HuH-7.5 (cell line): ENCODE measurements around the gene GRHPR.
A peak's percentile ranks its signal among the peaks of the same experiment; 100 is the strongest.
"Not testable (repeated sequence)": the region's sequence is repeated elsewhere in the genome, so short reads cannot be mapped to it uniquely, and the experiment has no call there.

ENCODE experiments used
- DNase-seq: peaks from one replicate; pipeline ENCODE4 v3.0.0; 2011; ENCODE audit warnings: low spot score

GRHPR gene

DNA sequence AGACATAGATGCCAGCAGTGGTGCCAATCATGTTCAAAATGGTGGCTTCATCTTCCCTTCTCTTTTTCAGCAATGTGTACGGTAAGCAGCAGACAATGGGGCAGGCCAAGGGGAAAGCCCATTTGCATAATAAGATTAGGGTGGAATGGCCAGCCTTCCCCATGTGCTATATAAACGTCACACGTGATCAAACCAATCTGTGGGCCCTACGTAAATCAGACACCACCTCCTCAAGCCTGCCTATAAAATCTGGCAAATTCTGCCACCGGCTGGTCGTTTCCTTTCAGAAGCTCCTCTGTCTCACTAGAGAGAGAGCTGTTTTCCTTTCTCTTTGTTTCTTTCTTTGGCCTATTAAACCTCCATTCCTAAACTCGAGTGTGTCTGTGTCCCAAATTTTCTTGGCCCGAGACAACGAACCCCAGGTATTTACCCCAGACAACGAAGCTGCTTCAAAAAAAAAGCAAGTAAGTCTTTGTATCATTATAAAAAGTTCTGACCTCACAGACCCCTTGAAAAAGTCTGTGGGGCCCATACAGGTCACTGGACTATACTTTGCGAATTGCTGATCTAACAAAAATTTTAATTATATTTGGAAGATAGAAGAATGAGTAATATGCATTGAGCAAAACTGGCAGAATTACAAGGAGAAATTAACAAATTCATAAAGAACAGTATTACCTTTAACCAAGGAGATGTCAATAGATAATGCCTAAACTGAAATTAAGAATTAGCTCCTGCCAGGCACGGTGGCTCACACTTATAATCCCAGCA is 27.6 kb downstream of the GRHPR start:
- no peak for DNase-seq

DNA sequence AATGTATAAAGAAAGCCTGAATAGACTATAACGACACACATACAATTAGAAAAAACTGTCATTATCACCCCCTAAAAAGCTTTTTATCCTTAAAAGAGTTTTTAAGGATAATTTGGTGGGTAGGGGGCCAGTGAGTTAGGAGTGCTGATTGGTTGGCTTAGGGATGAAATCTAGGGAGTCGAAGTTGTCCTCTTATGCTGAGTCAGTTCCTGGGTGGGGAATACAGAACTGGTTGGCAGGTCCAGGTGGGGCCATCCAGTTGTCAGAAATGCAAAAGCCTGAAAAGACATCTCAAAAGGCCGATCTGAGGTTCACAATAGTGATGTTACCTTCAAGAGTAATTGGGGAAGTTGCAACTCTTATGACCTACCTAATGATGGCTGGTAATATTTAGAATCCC is 29.1 kb downstream of the GRHPR start:
- DNase-seq, result no peak

DNA sequence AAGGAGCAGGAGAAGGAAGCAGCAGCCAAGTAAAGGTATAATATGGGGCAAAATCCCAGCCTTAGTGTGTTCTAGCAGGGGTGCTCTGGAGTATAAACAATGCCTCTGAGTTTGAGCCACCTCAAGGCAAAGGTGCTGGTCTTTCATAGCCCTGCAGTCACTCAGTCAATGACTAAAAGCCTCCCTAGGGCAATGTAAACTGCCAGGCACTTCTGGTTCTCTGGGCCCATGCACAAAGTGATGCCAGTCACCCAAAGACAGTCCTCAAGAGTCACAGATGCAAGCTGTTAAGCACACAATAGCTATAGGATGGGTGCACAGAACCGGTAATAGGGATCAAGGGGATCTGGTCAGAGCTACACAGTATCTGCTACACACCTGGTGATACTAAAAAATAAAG is 30.1 kb downstream of the GRHPR start:
- no peak for DNase-seq

DNA sequence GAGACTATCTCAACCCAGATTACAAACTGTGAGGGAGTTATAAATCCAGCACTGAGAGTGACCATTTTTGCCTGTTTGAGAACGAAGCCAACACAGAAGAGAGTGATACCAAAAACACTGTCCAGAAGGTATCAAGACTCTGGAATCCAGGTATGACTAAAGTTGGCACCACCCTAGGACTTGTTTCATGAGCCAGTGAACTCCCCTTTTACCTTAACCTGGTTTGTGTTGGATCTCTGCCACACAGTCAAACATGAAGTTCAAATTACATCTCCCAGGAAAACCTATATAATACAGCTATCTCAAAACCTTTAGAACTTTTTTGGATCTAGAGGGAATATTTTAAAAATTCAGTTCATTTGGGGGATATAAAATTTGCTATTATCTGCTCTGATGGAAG is 31.3 kb downstream of the GRHPR start:
- no peak for DNase-seq

DNA sequence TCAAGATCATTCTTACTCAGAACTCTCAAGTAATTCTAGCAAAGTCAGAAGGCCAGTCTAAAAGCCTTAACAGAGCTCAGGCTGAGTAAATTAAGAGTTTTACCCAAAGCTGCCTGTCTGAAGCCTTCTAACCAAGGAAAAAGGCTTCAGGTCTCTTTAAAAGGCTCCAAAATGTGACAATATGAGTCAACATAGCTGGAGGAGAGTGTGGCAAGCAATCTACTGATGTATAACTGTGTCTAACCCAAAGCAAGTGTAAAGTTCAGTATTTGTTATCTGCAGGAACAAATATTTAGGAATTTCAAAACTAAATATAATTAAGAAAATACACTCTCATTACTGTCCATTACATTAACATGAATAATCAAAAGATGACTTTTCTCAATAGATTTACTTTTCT is 31.7 kb downstream of the GRHPR start:
- no peak for DNase-seq

DNA sequence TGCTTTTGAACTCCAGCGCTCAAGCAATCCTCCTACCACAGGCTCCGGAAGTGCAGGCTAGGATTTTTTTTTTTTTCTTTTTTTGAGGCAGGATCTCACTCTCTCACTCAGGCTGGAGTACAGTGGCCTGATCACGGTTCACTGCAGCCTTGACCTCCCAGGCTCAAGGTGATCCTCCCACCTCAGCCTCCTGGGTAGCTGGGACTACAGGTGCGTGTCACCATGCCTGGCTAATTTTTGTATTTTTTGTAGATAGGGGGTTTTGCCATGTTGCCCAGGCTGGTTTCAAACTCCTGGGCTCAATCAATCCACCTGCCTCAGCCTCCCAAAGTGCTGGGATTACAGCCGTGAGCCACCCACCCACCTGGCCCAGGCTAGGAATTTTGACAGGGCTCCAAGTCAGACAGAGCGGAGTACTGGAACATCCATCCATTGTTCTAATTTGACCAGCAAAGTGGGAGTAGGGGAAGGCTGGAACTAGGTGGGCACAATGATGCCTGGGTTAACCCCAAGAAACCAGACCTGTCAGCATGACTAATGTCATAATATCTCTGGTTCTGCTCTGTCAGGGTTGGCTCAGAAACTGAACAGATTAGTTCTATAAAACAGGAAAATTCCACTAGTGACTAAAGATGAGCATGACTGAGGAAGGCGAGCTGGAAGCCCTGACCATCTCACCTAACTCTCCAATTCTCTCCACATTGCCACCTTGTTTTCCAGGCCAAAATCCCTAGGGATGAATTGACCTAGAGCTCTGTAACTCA is 33.6 kb downstream of the GRHPR start:
- DNase-seq, result no peak

DNA sequence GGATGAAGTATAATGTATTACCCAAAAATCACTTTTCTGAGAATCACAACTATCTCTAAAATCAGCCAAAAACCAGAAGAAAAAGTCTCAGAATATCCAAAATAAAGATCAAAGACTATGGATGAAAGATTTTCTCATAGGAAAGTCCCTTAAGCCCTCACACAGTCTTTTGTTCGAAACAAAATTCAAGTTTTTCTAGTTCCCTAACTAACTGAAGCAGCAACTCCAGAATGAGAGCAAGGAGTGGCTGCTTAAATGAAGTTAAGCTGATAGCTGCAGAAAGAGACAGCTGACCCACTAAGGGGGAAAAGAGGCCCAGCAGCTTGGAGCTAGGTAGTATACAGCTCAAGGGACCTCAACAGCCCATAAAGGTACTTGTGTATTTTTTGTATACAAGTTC is 34.3 kb downstream of the GRHPR start:
- no peak for DNase-seq

DNA sequence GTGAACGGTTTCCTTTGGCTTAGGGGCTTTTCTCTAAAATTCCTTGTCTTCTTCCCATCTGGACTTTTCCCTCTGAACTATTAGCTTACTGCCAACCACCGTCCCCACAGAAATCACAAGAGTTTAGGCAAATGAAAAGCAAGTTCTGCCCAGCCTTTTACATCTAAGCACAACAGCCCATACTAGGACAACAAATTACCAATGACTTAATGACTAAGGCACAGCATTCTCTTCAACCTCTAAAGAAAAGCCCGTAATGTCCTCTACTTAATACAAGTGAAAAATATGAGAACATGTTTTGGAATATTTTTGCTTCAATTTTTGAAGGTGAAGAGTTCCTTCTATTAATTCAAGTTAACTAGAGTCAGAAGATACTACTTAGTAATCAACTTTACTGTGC is 41.5 kb downstream of the GRHPR start:
- DNase-seq, result no peak

DNA sequence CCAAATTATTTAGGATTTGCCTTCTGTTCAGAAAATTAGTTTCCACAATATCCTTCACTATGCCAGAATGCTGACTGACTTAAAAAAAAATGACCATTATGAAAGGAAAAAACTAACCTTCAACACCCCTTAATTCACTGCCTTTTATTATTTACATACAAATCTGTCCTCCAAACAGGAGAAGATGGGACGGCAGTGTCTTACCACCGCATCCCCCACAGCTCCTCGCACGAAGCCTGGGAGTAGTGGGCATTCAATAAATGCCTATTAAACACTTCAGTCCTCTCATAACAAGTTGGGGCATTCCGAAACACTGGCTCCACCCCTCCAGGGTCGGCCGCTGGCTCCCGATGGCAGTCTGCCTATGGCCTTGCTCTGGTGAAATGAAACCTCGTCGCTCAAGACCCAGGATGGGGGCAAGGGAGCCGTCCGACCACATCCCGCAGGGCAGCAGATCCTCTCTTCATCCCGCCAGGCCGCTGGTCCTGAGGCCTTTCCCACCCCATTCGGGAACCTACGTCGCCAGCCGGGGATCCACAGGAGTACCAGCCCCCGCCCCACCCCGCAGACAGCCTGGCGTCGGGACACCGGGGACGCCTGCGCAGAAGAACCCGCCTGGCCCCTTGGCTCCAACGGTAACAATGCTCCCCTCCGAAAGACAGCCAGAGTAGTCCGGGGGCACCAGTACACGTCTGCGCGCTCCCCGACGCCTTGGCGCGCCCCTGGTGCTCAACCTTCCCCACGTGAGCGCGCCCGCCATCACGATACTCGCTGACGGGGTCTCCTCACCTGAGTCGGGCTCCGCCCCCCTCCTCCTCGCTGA is 42.1 kb downstream of the GRHPR start:
- DNase-seq, result peak; percentile 72

DNA sequence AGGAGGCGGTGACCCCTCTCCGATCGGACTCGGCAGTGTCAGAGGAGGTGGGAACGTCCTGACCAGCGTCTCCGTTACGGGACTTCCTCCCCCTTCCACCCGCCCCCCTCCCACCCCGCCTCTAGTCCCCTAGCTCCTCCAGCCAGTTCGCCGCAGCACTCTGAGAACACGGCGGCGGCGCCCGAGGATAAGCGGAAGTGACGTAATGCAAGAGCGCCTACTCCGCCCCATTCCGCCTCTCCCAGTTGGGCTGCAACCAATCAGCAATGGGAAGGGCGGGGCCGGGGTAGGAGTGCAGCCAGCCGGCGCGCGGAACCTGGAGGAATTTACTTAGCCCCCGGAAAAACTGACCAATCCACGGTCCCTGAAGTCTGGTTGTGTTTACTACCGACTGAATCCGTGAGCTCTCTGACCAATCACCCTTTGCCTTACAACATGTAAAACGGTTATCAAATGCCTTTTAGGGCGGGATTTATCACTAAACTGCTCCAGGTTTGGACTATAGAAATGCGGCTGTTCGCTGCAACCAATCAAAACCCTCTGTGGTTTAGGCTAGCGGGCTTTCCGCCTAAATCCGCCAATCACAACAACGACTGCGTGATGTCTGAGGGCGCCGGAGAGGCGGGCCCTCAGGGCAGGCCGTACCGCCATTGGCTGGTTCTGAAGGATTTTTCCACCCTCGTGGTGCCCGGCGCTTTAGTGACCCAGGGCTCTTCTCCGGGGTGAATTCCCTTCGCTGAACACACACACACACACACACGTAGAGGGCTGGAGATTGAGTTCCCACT is 42.9 kb downstream of the GRHPR start, which contains the start of gene ZBTB5:
ZBTB5 (minus strand) TSS at position 202 of the 788 bp plus-strand sequence. CDS start 22,899 bp downstream, outside the sequence.
- peak; percentile 99 for DNase-seq

DNA sequence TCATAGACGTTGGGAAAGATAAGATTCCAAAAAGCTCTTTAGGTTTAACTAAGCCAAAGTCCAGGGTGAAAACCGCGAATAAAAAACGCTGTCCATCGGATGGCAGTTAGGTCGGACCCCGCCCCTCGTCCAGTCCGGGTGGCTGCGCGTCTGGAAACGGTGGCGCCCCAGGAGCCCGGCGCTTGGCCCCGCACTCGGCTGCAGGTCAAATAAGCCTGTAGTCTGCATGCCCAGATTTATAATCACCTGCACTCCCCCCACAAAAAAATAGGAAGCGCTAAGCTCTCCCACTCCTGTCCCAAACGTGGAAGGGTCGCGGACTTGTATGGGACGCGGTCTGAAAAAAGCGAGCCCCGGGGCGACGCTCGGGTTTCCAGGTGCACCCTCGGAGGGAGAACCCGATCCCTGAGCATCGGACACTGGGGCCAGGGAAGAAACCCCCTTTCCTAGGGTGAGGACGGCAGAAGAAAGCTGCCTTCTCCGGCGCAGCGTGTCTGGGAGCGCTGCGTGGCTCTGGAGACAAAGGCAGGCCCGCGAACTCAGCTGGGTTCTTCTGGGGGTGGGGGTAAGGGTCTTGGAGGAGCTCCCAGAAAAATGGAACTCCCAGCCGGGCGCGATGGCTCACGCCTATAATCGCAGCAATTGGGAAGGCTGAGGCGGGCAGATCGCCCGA is 43.7 kb downstream of the GRHPR start:
- peak; percentile 44 for DNase-seq

DNA sequence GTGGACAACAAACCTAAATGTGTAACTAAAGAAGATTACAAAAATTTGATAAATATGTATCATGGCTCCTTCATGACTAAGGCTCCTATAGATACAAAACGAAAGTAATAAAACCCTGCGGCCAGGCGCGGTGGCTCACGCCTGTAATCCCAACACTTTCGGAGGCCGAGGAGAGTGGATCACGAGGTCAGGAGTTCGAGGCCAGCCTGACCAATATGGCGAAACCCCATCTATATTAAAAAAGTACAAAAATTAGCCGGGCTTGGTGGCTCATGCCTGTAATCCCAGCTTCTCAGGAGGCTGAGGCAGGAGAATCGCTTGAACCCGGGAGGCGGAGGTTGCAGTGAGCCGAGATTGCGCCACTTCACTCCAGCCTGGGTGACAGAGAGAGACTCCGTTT is 45.0 kb downstream of the GRHPR start:
- DNase-seq, result not testable (repeated sequence)

DNA sequence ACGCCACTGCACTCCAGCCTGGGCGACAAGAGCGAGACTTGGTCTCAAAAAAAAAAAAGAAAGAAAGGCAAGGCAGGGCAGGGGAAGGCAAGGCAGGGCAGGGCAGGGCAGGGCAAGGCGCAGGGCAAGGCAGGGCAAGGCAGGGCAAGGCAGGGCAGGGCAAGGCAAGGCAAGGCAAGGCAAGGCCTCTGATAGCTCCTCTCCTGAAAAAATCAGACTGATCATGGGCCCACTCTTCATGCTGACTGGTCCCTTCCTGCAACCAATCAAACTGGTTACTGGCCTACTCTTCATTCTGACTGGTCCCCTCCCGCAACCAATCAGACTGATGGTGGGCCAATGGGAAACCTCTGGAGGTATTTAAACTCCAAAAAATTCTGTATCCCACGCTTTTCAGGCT is 46.1 kb downstream of the GRHPR start:
- no peak for DNase-seq

DNA sequence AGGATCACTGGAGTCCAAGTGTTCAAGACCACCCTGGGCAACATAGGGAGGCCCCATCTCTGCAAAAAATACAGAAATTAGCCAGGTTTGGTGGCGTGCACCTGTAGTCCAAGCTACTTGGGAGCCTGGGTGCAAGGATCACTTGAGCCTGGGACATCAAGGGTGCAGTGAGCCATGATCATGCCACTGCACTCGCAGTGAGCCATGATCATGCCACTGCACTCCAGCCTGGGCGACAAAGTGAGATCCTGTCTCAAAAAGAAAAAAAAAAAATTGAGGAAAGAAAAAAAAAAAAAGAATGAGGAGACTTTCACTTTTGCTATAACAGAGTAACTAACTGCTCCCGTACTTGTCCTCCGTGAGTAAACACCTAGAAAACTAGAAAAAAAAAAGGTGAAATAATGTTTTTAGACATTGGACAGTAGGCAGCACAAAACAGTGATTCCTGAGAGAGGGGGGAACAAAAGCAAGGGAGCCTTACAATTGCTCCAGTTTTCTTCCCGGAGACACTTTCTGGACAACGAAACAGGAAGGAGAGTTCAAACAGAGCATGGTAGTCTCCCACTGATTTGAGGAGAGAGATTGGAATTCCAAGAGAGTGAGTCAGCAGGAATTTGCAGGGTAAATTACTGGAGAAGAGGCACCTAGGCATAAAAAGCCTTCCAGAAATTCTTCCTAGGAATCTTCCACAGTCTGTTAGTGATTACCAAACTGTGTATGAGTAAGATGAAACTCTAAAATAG is 49.6 kb downstream of the GRHPR start:
- DNase-seq, result no peak

DNA sequence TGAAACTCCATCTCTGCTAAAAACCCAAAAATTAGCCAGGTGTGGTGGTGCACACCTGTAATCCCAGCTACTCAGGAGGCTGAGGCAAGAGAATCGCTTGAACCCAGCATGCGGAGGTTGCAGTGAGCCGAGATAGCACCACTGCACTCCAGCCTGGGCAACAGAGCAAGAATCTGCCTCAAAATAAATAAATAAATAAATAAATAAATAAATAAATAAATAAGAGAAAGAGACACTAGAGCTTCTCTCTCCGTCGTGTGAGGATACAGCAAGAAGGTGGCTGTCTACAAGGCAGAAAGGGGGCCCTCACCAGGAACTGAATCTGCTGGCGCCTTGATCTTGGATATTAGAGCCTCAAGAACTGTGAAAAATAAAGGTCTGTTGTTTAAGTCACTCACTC is 51.5 kb downstream of the GRHPR start:
- DNase-seq, result not testable (repeated sequence)

DNA sequence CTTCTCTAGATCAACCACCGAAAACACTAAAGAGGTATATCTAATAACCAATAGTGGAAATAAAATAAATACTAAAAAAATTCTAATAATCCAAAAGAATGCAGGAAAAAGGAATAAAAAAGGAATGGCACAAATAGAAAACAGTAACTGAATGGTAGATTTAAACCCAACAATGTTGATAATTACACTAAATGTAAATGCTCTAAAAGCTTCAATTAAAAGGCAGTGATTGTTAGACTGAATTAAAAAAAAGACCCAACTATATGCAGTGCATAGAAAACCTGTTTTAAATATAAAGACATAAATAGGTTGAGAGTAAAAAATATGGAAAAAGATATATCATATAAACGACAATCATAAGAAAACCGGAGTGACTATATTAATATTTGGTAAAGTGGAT is 51.9 kb downstream of the GRHPR start:
- DNase-seq, result no peak

DNA sequence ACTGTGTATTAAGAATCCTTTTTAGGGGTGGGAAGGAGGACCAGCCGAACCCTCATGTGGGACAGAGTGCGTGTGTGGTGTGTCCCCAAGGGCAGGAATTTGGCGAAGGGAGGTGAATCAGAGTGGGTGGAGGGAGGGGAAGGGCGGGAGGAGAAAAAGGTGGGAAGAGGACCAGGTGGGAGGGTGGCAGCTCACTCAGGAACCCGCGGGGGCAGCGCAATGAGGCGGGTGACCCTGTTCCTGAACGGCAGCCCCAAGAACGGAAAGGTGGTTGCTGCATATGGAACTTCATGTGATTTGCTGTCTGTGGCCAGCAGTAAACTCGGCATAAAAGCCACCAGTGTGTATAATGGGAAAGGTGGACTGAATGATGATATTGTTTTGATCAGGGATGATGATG is 54.4 kb downstream of the GRHPR start:
- DNase-seq, result no peak

DNA sequence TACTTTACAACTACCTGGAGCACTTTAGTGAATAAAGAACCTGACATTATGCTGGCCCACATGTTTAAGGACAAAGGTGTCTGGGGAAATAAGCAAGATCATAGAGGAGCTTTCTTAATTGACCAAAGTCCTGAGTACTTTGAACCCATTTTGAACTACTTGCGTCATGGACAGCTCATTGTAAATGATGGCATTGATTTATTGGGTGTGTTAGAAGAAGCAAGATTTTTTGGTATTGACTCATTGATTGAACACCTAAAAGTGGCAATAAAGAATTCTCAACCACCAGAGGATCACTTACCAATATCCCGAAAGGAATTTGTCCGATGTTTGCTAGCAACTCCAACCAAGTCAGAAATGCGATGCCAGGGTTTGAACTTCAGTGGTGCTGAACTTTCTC is 54.9 kb downstream of the GRHPR start:
- not testable (repeated sequence) for DNase-seq

DNA sequence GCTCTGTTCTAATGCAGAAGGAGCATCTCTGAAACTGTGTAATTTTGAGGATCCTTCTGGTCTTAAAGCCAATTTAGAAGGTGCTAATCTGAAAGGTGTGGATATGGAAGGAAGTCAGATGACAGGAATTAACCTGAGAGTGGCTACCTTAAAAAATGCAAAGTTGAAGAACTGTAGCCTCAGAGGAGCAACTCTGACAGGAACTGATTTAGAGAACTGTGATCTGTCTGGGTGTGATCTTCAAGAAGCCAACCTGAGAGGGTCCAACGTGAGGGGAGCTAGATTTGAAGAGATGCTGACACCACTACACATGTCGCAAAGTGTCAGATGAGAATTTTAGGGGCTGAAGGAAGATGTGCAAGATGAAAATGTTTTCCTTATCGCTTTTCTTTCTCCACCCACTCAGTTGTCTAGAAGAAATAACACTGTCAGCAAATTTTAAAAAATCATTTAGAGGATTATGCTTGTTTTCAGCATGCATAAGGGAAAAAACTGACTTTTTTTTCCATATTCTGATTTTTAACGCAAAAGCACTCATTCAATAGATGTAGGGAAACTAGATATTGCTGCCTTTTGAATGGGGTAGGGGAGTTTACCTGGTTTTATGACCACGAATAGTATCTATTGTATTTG is 55.6 kb downstream of the GRHPR start:
- DNase-seq, result not testable (repeated sequence)

DNA sequence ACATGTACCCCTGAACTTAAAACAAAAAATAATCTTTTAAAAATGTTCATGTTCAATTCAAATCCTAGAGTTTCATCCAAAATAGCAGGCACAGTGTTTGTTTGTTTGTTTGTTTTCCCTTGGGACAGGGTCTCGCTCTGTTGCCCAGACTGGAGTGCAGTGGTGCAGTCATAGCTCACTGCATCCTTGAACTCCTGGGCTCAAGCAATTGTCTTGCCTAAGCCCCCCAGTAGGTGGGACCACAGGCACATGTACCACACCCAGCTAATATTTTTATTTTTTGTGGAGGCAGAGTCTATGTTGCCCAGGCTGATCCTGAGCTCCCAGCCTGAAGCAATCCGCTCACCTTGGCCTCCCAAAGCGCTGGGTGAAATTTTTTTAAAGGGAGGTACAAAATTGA is 58.3 kb downstream of the GRHPR start:
- no peak for DNase-seq
